HEK293 (cell line): ENCODE data around the gene PTGER1.

ENCODE experiments used
- IKZF3 ChIP-seq: fragments of 450-650 bp; IDR thresholded peaks from 2 replicates; pipeline ENCODE4 v1.5.0; 2018; ENCODE audit warnings: missing biosample characterization, mild to moderate bottlenecking, missing genetic modification characterization, moderate library complexity
- RBAK ChIP-seq: fragments of 450-650 bp; formaldehyde crosslinking; IDR thresholded peaks from 2 replicates; pipeline ENCODE4 v1.5.1; 2016; ENCODE audit warnings: missing biosample characterization, missing genetic modification characterization
- SALL2 ChIP-seq: fragments of 450-650 bp; formaldehyde crosslinking; IDR thresholded peaks from 2 replicates; pipeline ENCODE4 v1.5.0; 2017; ENCODE audit warnings: missing biosample characterization, mild to moderate bottlenecking, missing genetic modification characterization, borderline replicate concordance
- SETDB1 ChIP-seq: IDR thresholded peaks from one replicate; pipeline ENCODE4 v1.6.1; 2017; ENCODE audit warnings: mild to moderate bottlenecking, low read length, moderate library complexity, mixed read lengths; ENCODE audit not compliant: insufficient read length
- SP2 ChIP-seq: fragments of 450-650 bp; formaldehyde crosslinking; IDR thresholded peaks from 2 replicates; pipeline ENCODE4 v1.5.1; 2016; ENCODE audit warnings: missing biosample characterization, missing genetic modification characterization
- SP7 ChIP-seq: fragments of 450-650 bp; formaldehyde crosslinking; IDR thresholded peaks from 2 replicates; pipeline ENCODE4 v1.5.1; 2016; ENCODE audit warnings: missing biosample characterization, missing genetic modification characterization
- ZBTB48 ChIP-seq: fragments of 450-650 bp; formaldehyde crosslinking; IDR thresholded peaks from 2 replicates; pipeline ENCODE4 v1.5.1; 2016; ENCODE audit warnings: missing biosample characterization, missing genetic modification characterization
- ZIC2 ChIP-seq: fragments of 450-650 bp; formaldehyde crosslinking; IDR thresholded peaks from 2 replicates; pipeline ENCODE4 v1.5.1; 2016; ENCODE audit warnings: missing biosample characterization, missing genetic modification characterization
- ZNF169 ChIP-seq: fragments of 450-650 bp; formaldehyde crosslinking; IDR thresholded peaks from 2 replicates; pipeline ENCODE4 v1.5.1; 2016; ENCODE audit warnings: missing biosample characterization, missing genetic modification characterization
- ZNF202 ChIP-seq: fragments of 450-650 bp; formaldehyde crosslinking; IDR thresholded peaks from 2 replicates; pipeline ENCODE4 v1.5.1; 2016; ENCODE audit warnings: missing biosample characterization, missing genetic modification characterization, borderline replicate concordance
- ZNF223 ChIP-seq: fragments of 450-650 bp; formaldehyde crosslinking; IDR thresholded peaks from 2 replicates; pipeline ENCODE4 v1.5.1; 2016; ENCODE audit warnings: missing biosample characterization, missing genetic modification characterization
- ZNF510 ChIP-seq: fragments of 450-650 bp; formaldehyde crosslinking; IDR thresholded peaks from 2 replicates; pipeline ENCODE4 v1.5.1; 2018; ENCODE audit warnings: mild to moderate bottlenecking, missing genetic modification characterization, missing biosample characterization; ENCODE audit not compliant: insufficient replicate concordance
- ZNF747 ChIP-seq: fragments of 450-650 bp; formaldehyde crosslinking; IDR thresholded peaks from 2 replicates; pipeline ENCODE4 v1.5.1; 2016; ENCODE audit warnings: missing biosample characterization, missing genetic modification characterization
- TF ChIP-seq, protein P1 (sequence below): fragments of 450-650 bp; formaldehyde crosslinking; IDR thresholded peaks from 2 replicates; pipeline ENCODE4 v1.5.1; 2016; ENCODE audit warnings: missing biosample characterization, missing genetic modification characterization, borderline replicate concordance
- TF ChIP-seq, protein P2 (sequence below): fragments of 450-650 bp; formaldehyde crosslinking; IDR thresholded peaks from 2 replicates; pipeline ENCODE4 v1.5.1; 2016; ENCODE audit warnings: missing biosample characterization, missing genetic modification characterization
- TF ChIP-seq, protein P3 (sequence below): fragments of 450-650 bp; formaldehyde crosslinking; IDR thresholded peaks from 2 replicates; pipeline ENCODE4 v1.5.1; 2016; ENCODE audit warnings: missing biosample characterization, missing genetic modification characterization, borderline replicate concordance
- TF ChIP-seq, protein P4 (sequence below): fragments of 450-650 bp; formaldehyde crosslinking; IDR thresholded peaks from 2 replicates; pipeline ENCODE4 v1.5.1; 2016; ENCODE audit warnings: missing biosample characterization, missing genetic modification characterization
- TF ChIP-seq, protein P5 (sequence below): fragments of 450-650 bp; formaldehyde crosslinking; IDR thresholded peaks from 2 replicates; pipeline ENCODE4 v1.5.1; 2016; ENCODE audit warnings: missing biosample characterization, missing genetic modification characterization
- TF ChIP-seq, protein P6 (sequence below): fragments of 450-650 bp; formaldehyde crosslinking; IDR thresholded peaks from 2 replicates; pipeline ENCODE4 v1.5.1; 2017; ENCODE audit warnings: missing biosample characterization, missing genetic modification characterization
- TF ChIP-seq, protein P7 (sequence below): fragments of 450-650 bp; formaldehyde crosslinking; IDR thresholded peaks from 2 replicates; pipeline ENCODE4 v1.5.1; 2016; ENCODE audit warnings: missing biosample characterization, missing genetic modification characterization
- TF ChIP-seq, protein P8 (sequence below): fragments of 450-650 bp; formaldehyde crosslinking; IDR thresholded peaks from 2 replicates; pipeline ENCODE4 v1.5.1; 2017; ENCODE audit warnings: missing biosample characterization, mild to moderate bottlenecking, missing genetic modification characterization, moderate library complexity

Gene PTGER1

DNA sequence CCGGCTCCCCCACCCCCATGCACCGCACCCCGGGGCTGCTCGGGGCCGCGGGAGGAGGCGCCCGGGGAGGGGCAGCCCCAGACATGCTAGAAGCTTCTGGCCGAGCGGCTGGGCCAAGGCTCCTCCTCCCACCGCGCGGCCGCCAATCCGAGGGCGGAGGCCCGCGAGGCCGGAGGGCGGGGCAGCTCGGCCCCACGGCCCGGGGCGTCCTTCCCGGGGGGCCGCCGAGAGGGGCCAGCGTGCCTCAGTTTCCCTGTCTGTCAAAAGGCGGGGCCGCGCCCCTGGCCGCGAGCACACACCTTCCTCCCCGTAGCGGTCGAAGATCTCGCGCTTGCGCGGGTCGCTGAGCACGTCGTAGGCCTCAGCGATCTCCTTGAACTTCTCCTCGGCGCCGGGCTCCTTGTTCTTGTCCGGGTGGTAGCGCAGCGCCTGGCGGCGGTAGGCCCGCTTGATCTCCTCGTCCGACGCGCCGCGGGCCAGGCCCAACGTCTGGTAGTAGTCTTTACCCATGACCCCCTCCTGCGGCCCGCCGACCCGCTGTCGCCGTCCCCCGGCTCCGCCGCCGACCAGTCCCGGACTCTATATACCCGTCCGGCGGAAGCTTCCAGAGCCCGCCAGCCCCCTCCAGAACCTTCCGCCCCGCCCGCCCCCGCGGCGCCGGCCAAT lies 42.8 kb upstream of the PTGER1 start, which contains the start of gene DNAJB1 (continued):
- TF ChIP-seq, protein P1, sequence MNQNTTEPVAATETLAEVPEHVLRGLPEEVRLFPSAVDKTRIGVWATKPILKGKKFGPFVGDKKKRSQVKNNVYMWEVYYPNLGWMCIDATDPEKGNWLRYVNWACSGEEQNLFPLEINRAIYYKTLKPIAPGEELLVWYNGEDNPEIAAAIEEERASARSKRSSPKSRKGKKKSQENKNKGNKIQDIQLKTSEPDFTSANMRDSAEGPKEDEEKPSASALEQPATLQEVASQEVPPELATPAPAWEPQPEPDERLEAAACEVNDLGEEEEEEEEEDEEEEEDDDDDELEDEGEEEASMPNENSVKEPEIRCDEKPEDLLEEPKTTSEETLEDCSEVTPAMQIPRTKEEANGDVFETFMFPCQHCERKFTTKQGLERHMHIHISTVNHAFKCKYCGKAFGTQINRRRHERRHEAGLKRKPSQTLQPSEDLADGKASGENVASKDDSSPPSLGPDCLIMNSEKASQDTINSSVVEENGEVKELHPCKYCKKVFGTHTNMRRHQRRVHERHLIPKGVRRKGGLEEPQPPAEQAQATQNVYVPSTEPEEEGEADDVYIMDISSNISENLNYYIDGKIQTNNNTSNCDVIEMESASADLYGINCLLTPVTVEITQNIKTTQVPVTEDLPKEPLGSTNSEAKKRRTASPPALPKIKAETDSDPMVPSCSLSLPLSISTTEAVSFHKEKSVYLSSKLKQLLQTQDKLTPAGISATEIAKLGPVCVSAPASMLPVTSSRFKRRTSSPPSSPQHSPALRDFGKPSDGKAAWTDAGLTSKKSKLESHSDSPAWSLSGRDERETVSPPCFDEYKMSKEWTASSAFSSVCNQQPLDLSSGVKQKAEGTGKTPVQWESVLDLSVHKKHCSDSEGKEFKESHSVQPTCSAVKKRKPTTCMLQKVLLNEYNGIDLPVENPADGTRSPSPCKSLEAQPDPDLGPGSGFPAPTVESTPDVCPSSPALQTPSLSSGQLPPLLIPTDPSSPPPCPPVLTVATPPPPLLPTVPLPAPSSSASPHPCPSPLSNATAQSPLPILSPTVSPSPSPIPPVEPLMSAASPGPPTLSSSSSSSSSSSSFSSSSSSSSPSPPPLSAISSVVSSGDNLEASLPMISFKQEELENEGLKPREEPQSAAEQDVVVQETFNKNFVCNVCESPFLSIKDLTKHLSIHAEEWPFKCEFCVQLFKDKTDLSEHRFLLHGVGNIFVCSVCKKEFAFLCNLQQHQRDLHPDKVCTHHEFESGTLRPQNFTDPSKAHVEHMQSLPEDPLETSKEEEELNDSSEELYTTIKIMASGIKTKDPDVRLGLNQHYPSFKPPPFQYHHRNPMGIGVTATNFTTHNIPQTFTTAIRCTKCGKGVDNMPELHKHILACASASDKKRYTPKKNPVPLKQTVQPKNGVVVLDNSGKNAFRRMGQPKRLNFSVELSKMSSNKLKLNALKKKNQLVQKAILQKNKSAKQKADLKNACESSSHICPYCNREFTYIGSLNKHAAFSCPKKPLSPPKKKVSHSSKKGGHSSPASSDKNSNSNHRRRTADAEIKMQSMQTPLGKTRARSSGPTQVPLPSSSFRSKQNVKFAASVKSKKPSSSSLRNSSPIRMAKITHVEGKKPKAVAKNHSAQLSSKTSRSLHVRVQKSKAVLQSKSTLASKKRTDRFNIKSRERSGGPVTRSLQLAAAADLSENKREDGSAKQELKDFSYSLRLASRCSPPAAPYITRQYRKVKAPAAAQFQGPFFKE (tag by site-specific recombination), result no peak
- TF ChIP-seq ZNF202 (tag by site-specific recombination) (no peak), RBAK (tag by site-specific recombination) (no peak), ZNF510 (tag by site-specific recombination) (no peak), ZIC2 (tag by site-specific recombination) (no peak), ZNF747 (tag by site-specific recombination) (no peak), ZBTB48 (tag by site-specific recombination) (no peak), SP2 (tag by site-specific recombination) (no peak), SALL2 (no peak), SETDB1 (no peak), ZNF169 (tag by site-specific recombination) (peak; percentile 63; the same call in 1 of the 2 replicates), SP7 (tag by site-specific recombination) (peak; percentile 38), IKZF3 (tag by site-specific recombination) (no peak), ZNF223 (tag by site-specific recombination) (no peak)
- TF ChIP-seq, protein P2, sequence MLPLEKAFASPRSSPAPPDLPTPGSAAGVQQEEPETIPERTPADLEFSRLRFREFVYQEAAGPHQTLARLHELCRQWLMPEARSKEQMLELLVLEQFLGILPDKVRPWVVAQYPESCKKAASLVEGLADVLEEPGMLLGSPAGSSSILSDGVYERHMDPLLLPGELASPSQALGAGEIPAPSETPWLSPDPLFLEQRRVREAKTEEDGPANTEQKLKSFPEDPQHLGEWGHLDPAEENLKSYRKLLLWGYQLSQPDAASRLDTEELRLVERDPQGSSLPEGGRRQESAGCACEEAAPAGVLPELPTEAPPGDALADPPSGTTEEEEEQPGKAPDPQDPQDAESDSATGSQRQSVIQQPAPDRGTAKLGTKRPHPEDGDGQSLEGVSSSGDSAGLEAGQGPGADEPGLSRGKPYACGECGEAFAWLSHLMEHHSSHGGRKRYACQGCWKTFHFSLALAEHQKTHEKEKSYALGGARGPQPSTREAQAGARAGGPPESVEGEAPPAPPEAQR (tag by site-specific recombination), result no peak
- TF ChIP-seq, protein P3, sequence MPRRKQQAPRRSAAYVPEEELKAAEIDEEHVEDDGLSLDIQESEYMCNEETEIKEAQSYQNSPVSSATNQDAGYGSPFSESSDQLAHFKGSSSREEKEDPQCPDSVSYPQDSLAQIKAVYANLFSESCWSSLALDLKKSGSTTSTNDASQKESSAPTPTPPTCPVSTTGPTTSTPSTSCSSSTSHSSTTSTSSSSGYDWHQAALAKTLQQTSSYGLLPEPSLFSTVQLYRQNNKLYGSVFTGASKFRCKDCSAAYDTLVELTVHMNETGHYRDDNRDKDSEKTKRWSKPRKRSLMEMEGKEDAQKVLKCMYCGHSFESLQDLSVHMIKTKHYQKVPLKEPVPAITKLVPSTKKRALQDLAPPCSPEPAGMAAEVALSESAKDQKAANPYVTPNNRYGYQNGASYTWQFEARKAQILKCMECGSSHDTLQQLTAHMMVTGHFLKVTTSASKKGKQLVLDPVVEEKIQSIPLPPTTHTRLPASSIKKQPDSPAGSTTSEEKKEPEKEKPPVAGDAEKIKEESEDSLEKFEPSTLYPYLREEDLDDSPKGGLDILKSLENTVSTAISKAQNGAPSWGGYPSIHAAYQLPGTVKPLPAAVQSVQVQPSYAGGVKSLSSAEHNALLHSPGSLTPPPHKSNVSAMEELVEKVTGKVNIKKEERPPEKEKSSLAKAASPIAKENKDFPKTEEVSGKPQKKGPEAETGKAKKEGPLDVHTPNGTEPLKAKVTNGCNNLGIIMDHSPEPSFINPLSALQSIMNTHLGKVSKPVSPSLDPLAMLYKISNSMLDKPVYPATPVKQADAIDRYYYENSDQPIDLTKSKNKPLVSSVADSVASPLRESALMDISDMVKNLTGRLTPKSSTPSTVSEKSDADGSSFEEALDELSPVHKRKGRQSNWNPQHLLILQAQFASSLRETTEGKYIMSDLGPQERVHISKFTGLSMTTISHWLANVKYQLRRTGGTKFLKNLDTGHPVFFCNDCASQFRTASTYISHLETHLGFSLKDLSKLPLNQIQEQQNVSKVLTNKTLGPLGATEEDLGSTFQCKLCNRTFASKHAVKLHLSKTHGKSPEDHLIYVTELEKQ (tag by site-specific recombination), result no peak
- TF ChIP-seq, protein P4, sequence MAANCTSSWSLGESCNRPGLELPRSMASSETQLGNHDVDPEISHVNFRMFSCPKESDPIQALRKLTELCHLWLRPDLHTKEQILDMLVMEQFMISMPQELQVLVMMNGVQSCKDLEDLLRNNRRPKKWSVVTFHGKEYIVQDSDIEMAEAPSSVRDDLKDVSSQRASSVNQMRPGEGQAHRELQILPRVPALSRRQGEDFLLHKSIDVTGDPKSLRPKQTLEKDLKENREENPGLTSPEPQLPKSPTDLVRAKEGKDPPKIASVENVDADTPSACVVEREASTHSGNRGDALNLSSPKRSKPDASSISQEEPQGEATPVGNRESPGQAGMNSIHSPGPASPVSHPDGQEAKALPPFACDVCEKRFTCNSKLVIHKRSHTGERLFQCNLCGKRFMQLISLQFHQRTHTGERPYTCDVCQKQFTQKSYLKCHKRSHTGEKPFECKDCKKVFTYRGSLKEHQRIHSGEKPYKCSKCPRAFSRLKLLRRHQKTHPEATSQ (tag by site-specific recombination), result peak; percentile 69; the same call in 1 of the 2 replicates
- TF ChIP-seq, protein P5, sequence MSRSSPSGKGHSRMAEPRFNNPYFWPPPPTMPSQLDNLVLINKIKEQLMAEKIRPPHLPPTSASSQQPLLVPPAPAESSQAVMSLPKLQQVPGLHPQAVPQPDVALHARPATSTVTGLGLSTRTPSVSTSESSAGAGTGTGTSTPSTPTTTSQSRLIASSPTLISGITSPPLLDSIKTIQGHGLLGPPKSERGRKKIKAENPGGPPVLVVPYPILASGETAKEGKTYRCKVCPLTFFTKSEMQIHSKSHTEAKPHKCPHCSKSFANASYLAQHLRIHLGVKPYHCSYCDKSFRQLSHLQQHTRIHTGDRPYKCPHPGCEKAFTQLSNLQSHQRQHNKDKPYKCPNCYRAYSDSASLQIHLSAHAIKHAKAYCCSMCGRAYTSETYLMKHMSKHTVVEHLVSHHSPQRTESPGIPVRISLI (tag by site-specific recombination), result no peak
- TF ChIP-seq, protein P6, sequence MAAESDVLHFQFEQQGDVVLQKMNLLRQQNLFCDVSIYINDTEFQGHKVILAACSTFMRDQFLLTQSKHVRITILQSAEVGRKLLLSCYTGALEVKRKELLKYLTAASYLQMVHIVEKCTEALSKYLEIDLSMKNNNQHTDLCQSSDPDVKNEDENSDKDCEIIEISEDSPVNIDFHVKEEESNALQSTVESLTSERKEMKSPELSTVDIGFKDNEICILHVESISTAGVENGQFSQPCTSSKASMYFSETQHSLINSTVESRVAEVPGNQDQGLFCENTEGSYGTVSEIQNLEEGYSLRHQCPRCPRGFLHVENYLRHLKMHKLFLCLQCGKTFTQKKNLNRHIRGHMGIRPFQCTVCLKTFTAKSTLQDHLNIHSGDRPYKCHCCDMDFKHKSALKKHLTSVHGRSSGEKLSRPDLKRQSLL (tag by site-specific recombination), result peak; percentile 74
- TF ChIP-seq, protein P7, sequence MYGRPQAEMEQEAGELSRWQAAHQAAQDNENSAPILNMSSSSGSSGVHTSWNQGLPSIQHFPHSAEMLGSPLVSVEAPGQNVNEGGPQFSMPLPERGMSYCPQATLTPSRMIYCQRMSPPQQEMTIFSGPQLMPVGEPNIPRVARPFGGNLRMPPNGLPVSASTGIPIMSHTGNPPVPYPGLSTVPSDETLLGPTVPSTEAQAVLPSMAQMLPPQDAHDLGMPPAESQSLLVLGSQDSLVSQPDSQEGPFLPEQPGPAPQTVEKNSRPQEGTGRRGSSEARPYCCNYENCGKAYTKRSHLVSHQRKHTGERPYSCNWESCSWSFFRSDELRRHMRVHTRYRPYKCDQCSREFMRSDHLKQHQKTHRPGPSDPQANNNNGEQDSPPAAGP (tag by site-specific recombination), result peak; percentile 58
- TF ChIP-seq, protein P8, sequence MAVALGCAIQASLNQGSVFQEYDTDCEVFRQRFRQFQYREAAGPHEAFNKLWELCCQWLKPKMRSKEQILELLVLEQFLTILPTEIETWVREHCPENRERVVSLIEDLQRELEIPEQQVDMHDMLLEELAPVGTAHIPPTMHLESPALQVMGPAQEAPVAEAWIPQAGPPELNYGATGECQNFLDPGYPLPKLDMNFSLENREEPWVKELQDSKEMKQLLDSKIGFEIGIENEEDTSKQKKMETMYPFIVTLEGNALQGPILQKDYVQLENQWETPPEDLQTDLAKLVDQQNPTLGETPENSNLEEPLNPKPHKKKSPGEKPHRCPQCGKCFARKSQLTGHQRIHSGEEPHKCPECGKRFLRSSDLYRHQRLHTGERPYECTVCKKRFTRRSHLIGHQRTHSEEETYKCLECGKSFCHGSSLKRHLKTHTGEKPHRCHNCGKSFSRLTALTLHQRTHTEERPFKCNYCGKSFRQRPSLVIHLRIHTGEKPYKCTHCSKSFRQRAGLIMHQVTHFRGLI, result no peak
